Measurements from ENCODE around the gene OR6N1.

OR6N1 gene

GRCh38 chr1:158732524-158732923, 39.5 kb downstream of the OR6N1 start:
- Histone ChIP-seq H3K27me3 (ENCODE audit: control insufficient read depth in 1 of 2, insufficient read depth in 1 of 2, low read length in 2 of 2) (no peaks in the 10 kb centered on the region), H3K9ac (ENCODE audit: low read length) (no peak overlapping the region), H3K4me2 (ENCODE audit: low read length, poor library complexity, severe bottlenecking) (no peak overlapping the region), H3K36me3 (ENCODE audit: control insufficient read depth in 1 of 2, insufficient read depth in 2 of 2, low read depth in 1 of 2, low read length in 2 of 2) (no peaks in the 10 kb centered on the region), H4K91ac (ENCODE audit: low read length) (no peak overlapping the region), H3K9me3 (ENCODE audit: control insufficient read depth, low read length) (no peaks in the 10 kb centered on the region), H3K18ac (ENCODE audit: low read depth in 1 of 2, low read length in 2 of 2) (no peak overlapping the region), H4K8ac (ENCODE audit: low read length) (no peak overlapping the region), H3K27ac (ENCODE audit: low read length, poor library complexity, severe bottlenecking) (no peak overlapping the region), H2BK12ac (ENCODE audit: low read length in 2 of 2) (no peak overlapping the region), H2AFZ (ENCODE audit: low read depth, low read length) (no peak overlapping the region), H3K14ac (ENCODE audit: low read length in 2 of 2) (no peak overlapping the region), H2BK120ac (ENCODE audit: low read depth, low read length) (no peak overlapping the region), H3K23ac (ENCODE audit: low read length in 2 of 2) (no peak overlapping the region), H3K4ac (ENCODE audit: low read depth in 1 of 2, low read length in 2 of 2) (no peak overlapping the region), H3K4me1 (ENCODE audit: control insufficient read depth, insufficient read depth, low read depth, low read length) (no peaks in the 10 kb centered on the region), H2AK5ac (ENCODE audit: low read length, severe bottlenecking) (no peak overlapping the region), H2BK5ac (ENCODE audit: low read depth, low read length, poor library complexity, severe bottlenecking) (no peak overlapping the region), H3K79me1 (replicated peaks; ENCODE audit: low read length, poor library complexity, severe bottlenecking) (no peaks in the 10 kb centered on the region), H2BK15ac (ENCODE audit: low read depth, poor library complexity, severe bottlenecking) (no peak overlapping the region), H3K4me3 (ENCODE audit: insufficient read depth in 1 of 2, low read depth in 1 of 2, low read length in 2 of 2) (no peak overlapping the region)
- DNase-seq: no peak
- 52% methylated on average over 1 of the region's 2 CpGs for WGBS

DNA sequence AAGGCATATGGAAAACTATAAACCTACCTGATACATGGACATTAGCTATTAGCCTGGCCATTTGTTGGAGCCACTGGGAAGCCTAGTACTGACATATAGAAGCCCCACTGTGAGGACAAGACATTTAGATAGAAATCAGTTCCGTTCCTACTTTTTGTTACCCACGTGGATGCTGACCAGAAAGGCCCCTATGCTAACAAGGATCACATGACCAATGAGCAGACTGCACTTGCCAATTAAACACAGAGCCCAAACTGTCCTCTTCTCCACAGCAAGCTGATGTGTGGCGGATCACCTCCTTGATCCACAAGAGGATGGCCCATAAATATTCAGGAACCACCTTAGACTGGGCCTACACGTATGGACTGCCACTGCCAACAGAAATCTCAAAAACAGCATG, 40.3 kb downstream of the OR6N1 start:
- H3K79me1 ChIP-seq (replicated peaks; ENCODE audit: low read length, poor library complexity, severe bottlenecking): no peaks in the 10 kb centered on the region
- WGBS: 74% methylated on average over 4 of the region's 4 CpGs
- no peaks in the 10 kb centered on the region for H3K27me3 ChIP-seq (ENCODE audit: control insufficient read depth in 1 of 2, insufficient read depth in 1 of 2, low read length in 2 of 2)
- no peak overlapping the region for H2AK5ac ChIP-seq (ENCODE audit: low read length, severe bottlenecking)
- no peaks in the 10 kb centered on the region for H3K36me3 ChIP-seq (ENCODE audit: control insufficient read depth in 1 of 2, insufficient read depth in 2 of 2, low read depth in 1 of 2, low read length in 2 of 2)
- no peak overlapping the region for H4K8ac ChIP-seq (ENCODE audit: low read length)
- no peak overlapping the region for H3K14ac ChIP-seq (ENCODE audit: low read length in 2 of 2)
- H3K4ac ChIP-seq (ENCODE audit: low read depth in 1 of 2, low read length in 2 of 2): no peak overlapping the region
- H2BK15ac ChIP-seq (ENCODE audit: low read depth, poor library complexity, severe bottlenecking): no peak overlapping the region
- DNase-seq: no peak
- no peak overlapping the region for H3K4me3 ChIP-seq (ENCODE audit: insufficient read depth in 1 of 2, low read depth in 1 of 2, low read length in 2 of 2)
- H2BK12ac ChIP-seq (ENCODE audit: low read length in 2 of 2): no peak overlapping the region
- no peak overlapping the region for H3K18ac ChIP-seq (ENCODE audit: low read depth in 1 of 2, low read length in 2 of 2)
- no peaks in the 10 kb centered on the region for H3K9me3 ChIP-seq (ENCODE audit: control insufficient read depth, low read length)
- H3K9ac ChIP-seq (ENCODE audit: low read length): no peak overlapping the region
- no peak overlapping the region for H4K91ac ChIP-seq (ENCODE audit: low read length)
- no peak overlapping the region for H2BK5ac ChIP-seq (ENCODE audit: low read depth, low read length, poor library complexity, severe bottlenecking)
- H2AFZ ChIP-seq (ENCODE audit: low read depth, low read length): no peak overlapping the region
- no peak overlapping the region for H3K23ac ChIP-seq (ENCODE audit: low read length in 2 of 2)
- H2BK120ac ChIP-seq (ENCODE audit: low read depth, low read length): no peak overlapping the region
- no peaks in the 10 kb centered on the region for H3K4me1 ChIP-seq (ENCODE audit: control insufficient read depth, insufficient read depth, low read depth, low read length)
- no peak overlapping the region for H3K27ac ChIP-seq (ENCODE audit: low read length, poor library complexity, severe bottlenecking)
- H3K4me2 ChIP-seq (ENCODE audit: low read length, poor library complexity, severe bottlenecking): no peak overlapping the region

- WGBS: 92% methylated on average over 1 of the region's 4 CpGs
Observed at GRCh38 chr1:158730453-158730852, 41.5 kb downstream of the OR6N1 start.

GRCh38 chr1:158728510-158729225, 43.3 kb downstream of the OR6N1 start:
- no peak overlapping the region for H3K27ac ChIP-seq (ENCODE audit: low read length, poor library complexity, severe bottlenecking)
- H3K4me1 ChIP-seq (ENCODE audit: control insufficient read depth, insufficient read depth, low read depth, low read length): no peaks in the 10 kb centered on the region
- no peak overlapping the region for H2AK5ac ChIP-seq (ENCODE audit: low read length, severe bottlenecking)
- no peak overlapping the region for H3K14ac ChIP-seq (ENCODE audit: low read length in 2 of 2)
- H3K4me2 ChIP-seq (ENCODE audit: low read length, poor library complexity, severe bottlenecking): no peak overlapping the region
- no peak overlapping the region for H3K4ac ChIP-seq (ENCODE audit: low read depth in 1 of 2, low read length in 2 of 2)
- no peak overlapping the region for H4K8ac ChIP-seq (ENCODE audit: low read length)
- H3K36me3 ChIP-seq (ENCODE audit: control insufficient read depth in 1 of 2, insufficient read depth in 2 of 2, low read depth in 1 of 2, low read length in 2 of 2): no peaks in the 10 kb centered on the region
- DNase-seq: no peak
- H3K79me1 ChIP-seq (replicated peaks; ENCODE audit: low read length, poor library complexity, severe bottlenecking): no peaks in the 10 kb centered on the region
- no peak overlapping the region for H2AFZ ChIP-seq (ENCODE audit: low read depth, low read length)
- no peak overlapping the region for H2BK15ac ChIP-seq (ENCODE audit: low read depth, poor library complexity, severe bottlenecking)
- H3K23ac ChIP-seq (ENCODE audit: low read length in 2 of 2): no peak overlapping the region
- H3K27me3 ChIP-seq (ENCODE audit: control insufficient read depth in 1 of 2, insufficient read depth in 1 of 2, low read length in 2 of 2): no peaks in the 10 kb centered on the region
- H3K18ac ChIP-seq (ENCODE audit: low read depth in 1 of 2, low read length in 2 of 2): no peak overlapping the region
- H2BK5ac ChIP-seq (ENCODE audit: low read depth, low read length, poor library complexity, severe bottlenecking): no peak overlapping the region
- 50% methylated on average over 1 of the region's 3 CpGs for WGBS
- no peak overlapping the region for H3K9ac ChIP-seq (ENCODE audit: low read length)
- no peak overlapping the region for H4K91ac ChIP-seq (ENCODE audit: low read length)
- no peaks in the 10 kb centered on the region for H3K9me3 ChIP-seq (ENCODE audit: control insufficient read depth, low read length)
- no peak overlapping the region for H3K4me3 ChIP-seq (ENCODE audit: insufficient read depth in 1 of 2, low read depth in 1 of 2, low read length in 2 of 2)
- H2BK12ac ChIP-seq (ENCODE audit: low read length in 2 of 2): no peak overlapping the region
- H2BK120ac ChIP-seq (ENCODE audit: low read depth, low read length): no peak overlapping the region

More at GRCh38 chr1:158730453-158730852, 41.5 kb downstream of the OR6N1 start:
- Histone ChIP-seq H2BK12ac (ENCODE audit: low read length in 2 of 2) (no peak overlapping the region), H3K36me3 (ENCODE audit: control insufficient read depth in 1 of 2, insufficient read depth in 2 of 2, low read depth in 1 of 2, low read length in 2 of 2) (no peaks in the 10 kb centered on the region), H3K4me3 (ENCODE audit: insufficient read depth in 1 of 2, low read depth in 1 of 2, low read length in 2 of 2) (no peak overlapping the region), H2BK5ac (ENCODE audit: low read depth, low read length, poor library complexity, severe bottlenecking) (no peak overlapping the region), H3K4me2 (ENCODE audit: low read length, poor library complexity, severe bottlenecking) (no peak overlapping the region), H2BK15ac (ENCODE audit: low read depth, poor library complexity, severe bottlenecking) (no peak overlapping the region), H3K18ac (ENCODE audit: low read depth in 1 of 2, low read length in 2 of 2) (no peak overlapping the region), H2AFZ (ENCODE audit: low read depth, low read length) (no peak overlapping the region), H3K9ac (ENCODE audit: low read length) (no peak overlapping the region), H2AK5ac (ENCODE audit: low read length, severe bottlenecking) (no peak overlapping the region), H3K79me1 (replicated peaks; ENCODE audit: low read length, poor library complexity, severe bottlenecking) (no peaks in the 10 kb centered on the region), H3K27ac (ENCODE audit: low read length, poor library complexity, severe bottlenecking) (no peak overlapping the region), H3K4ac (ENCODE audit: low read depth in 1 of 2, low read length in 2 of 2) (no peak overlapping the region), H4K8ac (ENCODE audit: low read length) (no peak overlapping the region), H2BK120ac (ENCODE audit: low read depth, low read length) (no peak overlapping the region), H3K23ac (ENCODE audit: low read length in 2 of 2) (no peak overlapping the region), H3K27me3 (ENCODE audit: control insufficient read depth in 1 of 2, insufficient read depth in 1 of 2, low read length in 2 of 2) (no peaks in the 10 kb centered on the region), H3K4me1 (ENCODE audit: control insufficient read depth, insufficient read depth, low read depth, low read length) (no peaks in the 10 kb centered on the region), H3K14ac (ENCODE audit: low read length in 2 of 2) (no peak overlapping the region), H4K91ac (ENCODE audit: low read length) (no peak overlapping the region), H3K9me3 (ENCODE audit: control insufficient read depth, low read length) (no peaks in the 10 kb centered on the region)
- no peak for DNase-seq
